HepG2 (cell line): Measurements from ENCODE around the gene TSPAN31. TPM values are rescaled to one million over a fixed set of nuclear protein-coding genes. Genes with fewer than 3 reads are reported as not detected.
A peak's percentile ranks its signal among the peaks of the same experiment; 100 is the strongest.

Experiments used
- CEBPG ChIP-seq: IDR thresholded peaks from 2 replicates; pipeline ENCODE4 v1.6.1; 2016
- ELK4 ChIP-seq: sonication (generic); formaldehyde crosslinking; IDR thresholded peaks from 2 replicates; pipeline ENCODE4 v1.9.0; 2021; ENCODE audit warnings: missing genetic modification reagents, borderline replicate concordance
- LBX2 ChIP-seq: sonication (generic); formaldehyde crosslinking; IDR thresholded peaks from 2 replicates; pipeline ENCODE4 v1.5.0; 2020; ENCODE audit warnings: missing genetic modification reagents, mild to moderate bottlenecking, borderline replicate concordance
- LRRFIP1 ChIP-seq: sonication (generic); formaldehyde crosslinking; conservative IDR thresholded peaks from 2 replicates; pipeline ENCODE4 v1.4.0; 2020; ENCODE audit warnings: missing genetic modification reagents
- MTF1 ChIP-seq: sonication (generic); formaldehyde crosslinking; IDR thresholded peaks from 2 replicates; pipeline ENCODE4 v1.5.0; 2020; ENCODE audit warnings: missing genetic modification reagents
- NCOA1 ChIP-seq: sonication (generic); formaldehyde crosslinking; IDR thresholded peaks from 2 replicates; pipeline ENCODE4 v1.9.0; 2021; ENCODE audit warnings: missing genetic modification reagents
- NFATC3 ChIP-seq: sonication (generic); formaldehyde crosslinking; IDR thresholded peaks from 2 replicates; pipeline ENCODE4 v1.5.1; 2020; ENCODE audit warnings: mild to moderate bottlenecking, missing genetic modification reagents
- NFKBIZ ChIP-seq: IDR thresholded peaks from 2 replicates; pipeline ENCODE4 v1.6.1; 2018; ENCODE audit warnings: missing genetic modification reagents, missing compliant biosample characterization
- TARDBP ChIP-seq: sonication (generic); formaldehyde crosslinking; IDR thresholded peaks from 2 replicates; pipeline ENCODE4 v1.8.0; 2022; ENCODE audit warnings: mild to moderate bottlenecking, missing genetic modification reagents
- U2AF2 ChIP-seq: fragments of 200-400 bp; formaldehyde crosslinking; IDR thresholded peaks from 2 replicates; pipeline ENCODE4 v1.6.1; 2017; ENCODE audit warnings: low read depth, mild to moderate bottlenecking, low read length
- ZBTB21 ChIP-seq: sonication (generic); formaldehyde crosslinking; IDR thresholded peaks from 2 replicates; pipeline ENCODE4 v1.4.0; 2020; ENCODE audit warnings: missing genetic modification reagents
- ZC3H4 ChIP-seq: sonication (generic); formaldehyde crosslinking; IDR thresholded peaks from 2 replicates; pipeline ENCODE4 v1.4.0; 2020; ENCODE audit warnings: missing genetic modification reagents, borderline replicate concordance
- ZNF383 ChIP-seq: sonication (generic); formaldehyde crosslinking; IDR thresholded peaks from 2 replicates; pipeline ENCODE4 v1.4.0; 2020; ENCODE audit warnings: missing genetic modification reagents, mild to moderate bottlenecking, borderline replicate concordance
- ZNF44 ChIP-seq: sonication (generic); formaldehyde crosslinking; IDR thresholded peaks from 2 replicates; pipeline ENCODE4 v1.5.1; 2020; ENCODE audit warnings: mild to moderate bottlenecking, missing genetic modification reagents
- ZNF557 ChIP-seq: sonication (generic); formaldehyde crosslinking; IDR thresholded peaks from 2 replicates; pipeline ENCODE4 v1.4.0; 2020; ENCODE audit warnings: missing genetic modification reagents
- ZUFSP ChIP-seq: sonication (generic); formaldehyde crosslinking; IDR thresholded peaks from 2 replicates; pipeline ENCODE4 v1.9.0; 2021; ENCODE audit warnings: missing genetic modification reagents, mild to moderate bottlenecking, borderline replicate concordance
- polyA plus RNA-seq, 8 experiments: library from polyadenylated mRNA; depleted of rRNA in 3 of 8; stranded (reverse) in 7 of 8; unstranded in 1 of 8; fragments of >200 nt; fragmentation: Illumina TruSeq in 4 of 8; extraction: Trizol in 4 of 8; gene quantifications; 2 replicates each; pipeline versions ENCODE4 v1.2.1 to v1.2.3, GENCODE V29; 2011 to 2016; ENCODE audit warnings: low read depth in 4 of 8, missing spikeins in 1 of 8, mixed read lengths in 1 of 8; ENCODE audit not compliant: insufficient read depth in 1 of 8
- total RNA-seq, 5 experiments: library from RNA; depleted of rRNA; stranded (reverse); fragments of >200 nt; fragmentation: Illumina TruSeq; extraction: Trizol; gene quantifications; 2 replicates each; pipeline ENCODE4 v1.2.3, GENCODE V29; 2016; ENCODE audit warnings: low read depth in 1 of 5

TSPAN31 gene
- total and polyA plus RNA-seq, 2 of the 13 experiments (the other 11 are each of a cell fraction or from before 2014, with no cell fraction given) = 10.4 to 24.6 TPM

- no peak for TF ChIP-seq LRRFIP1 (CRISPR knock-in tag)
- no peak; the same call in 1 of the 2 replicates for TF ChIP-seq NFATC3 (CRISPR knock-in tag)
- 0 out of 2 replicates have a peak, but pooled peaks have one; percentile 57 for TF ChIP-seq ZNF557 (CRISPR knock-in tag)
- no peak for TF ChIP-seq ZUFSP (CRISPR knock-in tag)
- TF ChIP-seq LBX2 (CRISPR knock-in tag) = 0 out of 2 replicates have a peak, but pooled peaks have one; percentile 31
- 0 out of 2 replicates have a peak, but pooled peaks have one; percentile 62 for TF ChIP-seq ZNF44 (CRISPR knock-in tag)
- no peak for TF ChIP-seq U2AF2
- TF ChIP-seq TARDBP (CRISPR knock-in tag) = peak; percentile 69; the same call in 1 of the 2 replicates
- TF ChIP-seq NCOA1 (CRISPR knock-in tag) = no peak
- no peak; the same call in 1 of the 2 replicates for TF ChIP-seq ZBTB21 (CRISPR knock-in tag)
- no peak for TF ChIP-seq MTF1 (CRISPR knock-in tag)
- TF ChIP-seq CEBPG (CRISPR knock-in tag) = no peak
- no peak; the same call in 1 of the 2 replicates for TF ChIP-seq NFKBIZ
- no peak for TF ChIP-seq ELK4 (CRISPR knock-in tag)
- TF ChIP-seq ZNF383 (CRISPR knock-in tag) = peak; percentile 88; the same call in 1 of the 2 replicates
- peak; percentile 23; the same call in 1 of the 2 replicates for TF ChIP-seq ZC3H4
These were observed 27.1 kb downstream of the TSPAN31 start, which contains the start of gene METTL1 (continued) for GRCh38 chr12:57771873-57772428.
